Stimulated activated CD4-positive, alpha-beta T cell treated with anti-CD3 and anti-CD28 coated beads, Interleukin-1b, Interleukin-23, amount 100 ng/mL, for 24 hours (primary cell): Measurements from ENCODE around the gene RAB6B.

Experiments used
- DNase-seq, 4 experiments: peaks; one replicate each; pipeline ENCODE4 v3.0.0-alpha.2; 2020; ENCODE audit warnings: low read depth in 4 of 4, low spot score in 1 of 4

RAB6B gene

DNA sequence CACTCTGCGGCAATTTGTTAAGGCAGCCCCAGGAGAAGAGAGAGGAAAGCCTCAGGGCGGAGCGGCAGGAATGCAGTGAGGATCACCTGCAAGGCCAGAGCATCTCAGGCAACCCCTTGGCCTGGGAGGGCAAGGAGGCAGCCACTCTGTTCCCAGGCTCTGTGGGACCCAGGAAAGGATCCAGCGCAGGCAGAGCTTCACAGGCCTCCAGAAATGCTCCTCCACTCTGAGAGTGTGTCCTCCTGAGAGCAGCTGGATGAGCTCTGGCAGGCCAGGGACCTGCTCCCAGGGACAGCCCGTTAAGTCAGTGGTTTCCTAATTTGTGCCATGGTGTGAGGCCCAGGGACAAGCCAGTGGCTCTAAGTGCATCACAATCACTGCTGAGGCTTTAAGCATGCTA lies 35.2 kb downstream of the RAB6B start:
- DNase-seq = no peak

GRCh38 chr3:133859381-133860234 lies 36.1 kb downstream of the RAB6B start:
- no peak for DNase-seq

DNA sequence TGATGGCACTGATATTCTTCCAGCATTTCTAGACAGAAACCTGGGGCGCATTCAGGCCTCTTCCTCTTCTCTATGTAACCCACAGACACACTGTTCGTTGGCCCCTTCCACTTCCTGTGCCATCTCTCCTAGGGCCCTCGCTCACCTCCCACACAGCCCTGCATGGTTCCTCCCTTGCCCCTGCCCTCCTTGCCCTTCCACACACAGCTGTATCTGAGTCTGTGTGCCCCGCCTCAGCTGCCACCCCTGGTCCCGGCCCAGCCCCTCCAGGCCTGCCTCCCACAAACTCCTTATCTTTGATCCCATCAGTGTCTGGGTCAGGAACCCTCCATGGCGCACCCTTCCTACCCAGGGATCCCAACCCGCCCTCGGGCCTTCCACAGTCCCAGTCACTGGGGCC lies 37.9 kb downstream of the RAB6B start:
- no peak for DNase-seq

GRCh38 chr3:133856316-133856715 lies 39.4 kb downstream of the RAB6B start:
- DNase-seq = no peak

GRCh38 chr3:133855772-133856171 lies 39.9 kb downstream of the RAB6B start:
- DNase-seq = no peak

- no peak for DNase-seq
These were observed 40.7 kb downstream of the RAB6B start for GRCh38 chr3:133855002-133855370.

GRCh38 chr3:133854264-133855001 lies 41.2 kb downstream of the RAB6B start:
- no peak for DNase-seq

DNA sequence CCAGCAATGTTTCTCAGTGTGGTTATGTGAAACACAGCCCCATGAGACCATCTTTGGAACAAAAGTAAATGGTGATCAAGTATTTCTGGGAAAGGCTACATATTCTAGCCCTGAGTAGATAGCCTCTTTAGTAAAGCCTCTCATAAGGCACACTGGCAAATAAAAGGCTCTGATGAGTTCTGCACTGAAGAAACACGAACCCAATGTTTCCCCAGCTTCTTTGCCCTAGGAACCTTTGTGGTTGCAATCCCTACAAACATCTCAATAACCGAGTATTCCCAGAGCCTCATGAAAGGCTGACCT lies 41.8 kb downstream of the RAB6B start:
- no peak for DNase-seq

- DNase-seq = no peak
These were observed 42.4 kb downstream of the RAB6B start for GRCh38 chr3:133853063-133853924.

GRCh38 chr3:133851931-133852330 lies 43.8 kb downstream of the RAB6B start:
- DNase-seq = no peak

GRCh38 chr3:133851266-133851906 lies 44.3 kb downstream of the RAB6B start:
- DNase-seq = no peak

DNA sequence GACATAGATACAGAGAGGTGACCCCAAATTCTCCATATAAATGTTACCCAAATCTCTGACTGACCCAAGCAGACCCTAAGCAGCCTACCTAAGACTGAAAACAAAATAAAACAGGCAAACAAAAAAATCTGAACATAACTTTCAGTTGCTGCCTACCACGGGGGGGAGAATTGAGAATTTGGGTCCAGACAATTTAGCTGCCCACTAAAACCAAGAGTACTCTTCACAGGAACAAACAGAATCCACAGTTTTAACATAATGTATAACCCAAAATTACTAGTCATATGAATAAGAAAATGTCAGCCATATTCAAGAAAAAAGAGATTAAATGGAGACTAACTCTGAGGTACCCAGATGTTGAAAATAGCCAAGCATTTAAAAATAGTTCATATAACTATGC lies 45.6 kb downstream of the RAB6B start:
- no peak for DNase-seq

DNA sequence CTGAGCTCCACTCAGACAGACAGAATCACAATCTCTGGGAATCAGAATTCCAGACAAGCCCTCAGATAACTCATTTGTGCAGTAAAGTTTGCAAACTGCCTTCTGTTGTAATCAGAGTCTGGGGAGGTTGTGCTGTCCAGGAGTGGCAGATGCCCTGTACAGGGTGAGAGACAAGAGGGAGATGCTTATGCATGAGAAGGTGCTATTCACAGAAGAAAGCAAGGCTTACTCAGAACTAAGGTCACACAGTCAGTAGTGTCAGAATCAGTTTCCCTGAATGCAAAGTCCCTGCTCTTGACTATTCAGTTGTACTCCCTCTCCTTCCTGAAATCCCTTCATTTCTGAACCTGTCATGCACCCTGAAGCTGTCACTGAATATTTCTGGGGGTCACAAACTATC lies 46.3 kb downstream of the RAB6B start:
- no peak for DNase-seq

DNA sequence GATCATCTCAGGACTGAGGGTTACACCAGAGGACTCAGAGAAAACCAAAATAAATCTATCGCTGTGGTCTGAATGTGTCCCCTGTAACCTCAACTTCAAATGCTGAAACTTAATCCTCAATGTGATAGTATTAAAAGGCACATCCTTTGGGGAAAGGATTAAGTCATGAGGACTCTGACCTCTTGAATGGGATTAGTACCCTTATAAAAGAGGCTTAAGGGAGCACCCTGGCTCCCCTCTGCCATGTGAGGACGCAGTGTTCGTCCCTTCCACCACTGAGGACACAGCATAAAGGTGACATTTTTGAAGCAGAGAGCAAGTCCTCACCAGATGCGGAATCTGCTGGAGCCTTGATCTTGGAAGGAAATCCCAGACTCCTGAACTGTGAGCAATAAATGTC lies 50.6 kb downstream of the RAB6B start:
- no peak for DNase-seq

DNA sequence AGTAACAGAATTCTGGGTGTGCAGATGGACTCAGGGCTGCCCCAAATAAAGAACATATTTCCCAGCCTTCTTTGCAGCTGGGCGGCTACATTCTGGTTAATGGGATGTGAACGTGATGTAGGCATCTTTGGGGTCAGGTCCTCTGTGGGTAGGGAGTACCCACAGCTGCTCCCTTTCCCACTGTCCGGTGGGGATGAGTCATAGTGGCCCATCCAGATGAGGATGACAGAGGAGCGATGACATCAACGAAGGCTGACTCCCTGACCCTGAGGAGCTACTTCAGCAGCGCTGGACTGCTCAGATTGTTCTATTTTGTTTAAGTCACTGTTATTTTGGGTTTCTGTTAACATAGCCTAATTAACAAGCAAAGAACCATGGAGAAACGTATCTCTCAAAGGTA lies 52.0 kb downstream of the RAB6B start:
- DNase-seq = no peak

DNA sequence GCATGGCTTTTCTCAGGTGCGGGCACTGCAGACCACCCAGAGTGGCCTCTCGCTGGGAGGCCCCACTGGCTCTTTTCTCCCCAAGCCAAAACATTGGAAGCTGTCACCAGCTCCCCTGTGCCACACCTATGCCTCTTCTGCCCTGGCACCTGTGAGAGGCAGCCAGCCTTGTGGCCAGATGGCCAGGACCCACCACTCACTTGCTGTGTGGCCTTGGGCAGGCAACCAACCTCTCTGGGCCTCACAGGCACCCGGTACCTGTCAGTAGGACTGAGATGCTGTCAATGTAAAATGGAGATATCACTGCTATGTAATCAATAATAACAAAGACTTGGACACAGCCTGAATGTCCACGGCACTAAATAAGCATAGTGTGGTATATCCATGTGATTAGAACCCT lies 53.5 kb downstream of the RAB6B start:
- no peak for DNase-seq

DNA sequence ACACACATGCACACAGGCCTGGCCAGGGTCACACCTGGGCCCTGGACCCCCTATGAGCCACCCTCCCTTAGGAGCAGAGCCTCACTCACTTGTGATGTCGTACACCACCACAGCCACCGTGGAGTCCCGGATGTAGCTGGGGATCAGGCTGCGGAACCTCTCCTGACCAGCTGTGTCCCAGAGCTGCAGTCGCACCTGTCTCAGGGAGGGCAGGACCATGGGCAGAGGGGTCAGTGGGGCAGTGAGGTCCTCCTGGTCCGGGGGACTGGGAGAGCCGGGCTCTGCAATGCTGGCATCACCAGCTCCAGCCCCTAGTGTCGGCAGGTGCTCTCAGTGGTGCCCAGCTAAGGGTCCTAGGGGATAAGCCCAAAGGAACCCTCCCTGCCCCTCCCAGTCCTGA lies 54.5 kb downstream of the RAB6B start:
- DNase-seq = no peak

- DNase-seq = no peak
These were observed 54.9 kb downstream of the RAB6B start for GRCh38 chr3:133840767-133841166.

DNA sequence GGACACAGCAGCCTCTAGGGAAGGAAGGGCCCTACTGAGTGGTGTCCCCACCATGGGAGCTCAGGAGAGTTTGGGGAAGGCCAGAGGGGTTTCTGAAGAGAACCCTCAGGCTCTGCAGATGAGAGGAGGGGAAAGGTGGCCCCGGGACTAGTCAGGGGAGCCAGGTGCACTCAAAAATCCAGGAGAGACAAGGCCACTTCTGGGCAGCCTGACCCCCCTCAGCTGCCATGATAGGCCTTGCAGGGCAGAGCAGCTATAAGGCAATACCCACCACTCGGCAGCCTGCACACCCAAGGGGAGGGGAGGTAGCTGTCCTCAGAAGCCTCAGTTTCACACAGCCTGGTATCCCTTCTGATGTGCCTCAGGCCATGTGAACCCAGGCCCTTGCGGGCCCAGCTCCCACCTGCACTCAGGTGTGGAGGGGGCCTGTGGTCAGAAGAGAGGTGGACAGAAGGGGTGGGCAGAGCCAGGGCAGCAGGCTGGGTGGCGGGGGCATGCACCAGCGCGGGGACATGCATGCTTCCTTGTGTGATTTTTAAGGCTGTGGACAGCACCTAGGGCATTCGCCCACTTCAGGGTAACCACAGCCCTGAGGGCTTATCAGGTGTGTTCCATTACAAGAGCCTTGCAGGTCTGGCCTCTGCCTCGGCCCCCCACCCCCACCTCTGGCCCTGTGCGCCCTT lies 55.5 kb downstream of the RAB6B start:
- DNase-seq = no peak

DNA sequence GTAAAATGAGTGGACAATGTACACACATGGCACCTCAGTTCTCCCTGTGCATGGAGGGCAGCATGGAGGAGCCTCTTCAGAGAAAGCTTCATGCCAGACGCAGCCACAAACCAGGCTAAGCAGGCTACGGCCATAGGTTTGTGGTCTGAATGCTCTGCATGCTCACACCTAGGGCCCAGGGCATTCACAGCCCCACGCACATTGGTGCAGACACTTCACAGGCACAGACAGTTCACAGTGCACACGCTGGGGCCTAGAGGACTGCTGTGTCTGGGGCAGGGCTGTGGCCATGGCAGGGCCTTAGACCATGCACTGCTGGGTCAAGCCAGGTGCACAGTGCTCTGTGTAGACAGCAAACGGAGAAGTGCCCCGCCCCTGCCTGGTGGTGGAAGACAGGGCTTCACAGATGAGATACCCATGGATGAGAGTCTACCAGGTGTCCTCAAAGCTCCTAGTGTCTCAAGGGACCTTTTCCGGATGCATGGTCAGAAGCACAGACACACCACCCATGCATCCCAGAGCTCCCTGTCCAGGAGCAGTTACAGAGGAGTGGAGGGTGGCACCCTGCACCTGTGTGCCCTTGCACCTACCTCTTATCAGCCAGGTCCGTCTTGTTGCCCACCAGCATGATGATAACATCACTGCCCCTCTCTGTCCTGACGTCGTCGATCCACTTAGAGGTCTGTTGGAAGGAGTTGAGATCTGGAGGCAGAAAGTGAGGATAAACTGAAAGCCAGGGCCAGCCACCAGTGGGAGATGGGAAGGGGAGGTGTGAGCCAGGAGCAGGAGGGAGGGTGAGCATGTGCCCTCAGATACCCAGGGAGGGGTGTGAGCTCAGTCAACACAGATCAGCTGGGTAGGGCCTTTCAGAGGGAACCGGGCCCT lies 56.5 kb downstream of the RAB6B start:
- DNase-seq = no peak
